NOMO-1 treated with DMSO at 0.1 percent for 48 hours (cell line): ENCODE data around the gene OAS2.

ENCODE experiments used
- DNase-seq: peaks from one replicate; lab custom pipeline; 2025; ENCODE audit not compliant: unreplicated experiment; lab: John Stamatoyannopoulos, UW

The OAS2 gene

GRCh38 chr12:112978163-112979040, at the start of gene OAS2:
Gene OAS2 (plus strand): TSS chr12:112978519. CDS start chr12:112978609, 90 bp downstream.
- DNase-seq, result peak; percentile 90

GRCh38 chr12:112928978-112929377, 49.3 kb upstream of the OAS2 start:
- no peak for DNase-seq

- DNase-seq, result no peak
These were observed 48.6 kb upstream of the OAS2 start for GRCh38 chr12:112929715-112930114.

GRCh38 chr12:112930350-112930749, 48.0 kb upstream of the OAS2 start:
- DNase-seq, result no peak

GRCh38 chr12:112932485-112933128, 45.7 kb upstream of the OAS2 start:
- DNase-seq, result no peak

- DNase-seq, result no peak
These were observed 45.2 kb upstream of the OAS2 start for GRCh38 chr12:112933129-112933505.

- DNase-seq, result no peak
These were observed 42.1 kb upstream of the OAS2 start for GRCh38 chr12:112936264-112936663.

- peak; percentile 8 for DNase-seq
These were observed 41.4 kb upstream of the OAS2 start for GRCh38 chr12:112936927-112937326.

GRCh38 chr12:112937741-112938719, 40.3 kb upstream of the OAS2 start, which contains the start of gene OAS3:
Gene OAS3 (plus strand): TSS chr12:112938474. CDS start chr12:112938531, 57 bp downstream.
- peak; percentile 58 for DNase-seq

GRCh38 chr12:112938751-112939150, 39.6 kb upstream of the OAS2 start:
- no peak for DNase-seq

- DNase-seq, result peak; percentile 62
These were observed 38.4 kb upstream of the OAS2 start for GRCh38 chr12:112939761-112940381.

GRCh38 chr12:112941528-112942335, 36.6 kb upstream of the OAS2 start:
- no peak for DNase-seq

- no peak for DNase-seq
These were observed 35.7 kb upstream of the OAS2 start for GRCh38 chr12:112942572-112942971.

GRCh38 chr12:112944024-112944690, 34.2 kb upstream of the OAS2 start:
- no peak for DNase-seq

- DNase-seq, result no peak
These were observed 32.8 kb upstream of the OAS2 start for GRCh38 chr12:112945515-112945914.

- no peak for DNase-seq
These were observed 31.9 kb upstream of the OAS2 start for GRCh38 chr12:112946236-112947000.

- DNase-seq, result no peak
These were observed 31.0 kb upstream of the OAS2 start for GRCh38 chr12:112947314-112947713.

GRCh38 chr12:112947761-112948160, 30.6 kb upstream of the OAS2 start:
- no peak for DNase-seq
